A549 (cell line): ENCODE results near the gene ABLIM1. TPM values are rescaled to one million over a fixed set of nuclear protein-coding genes. Genes with fewer than 3 reads are reported as not detected.

Experiments used
- ATAC-seq, 2 experiments: fragments of 200-7000 bp in 1 of 2; fragments of >200 bp in 1 of 2; cut with Nextera tagmentation in 1 of 2; cut with Tn5 transposase in 1 of 2; 3 replicates each; pipeline versions ENCODE4 v1.8.0 to v1.9.1; 2018 to 2020; ENCODE audit warnings: mild to moderate bottlenecking in 1 of 2, moderate library complexity in 1 of 2
- CTCF ChIA-PET: fragments of 300-600 bp; sonication (Branson Sonifier 250); formaldehyde crosslinking; extraction: SDS; loops from one replicate; lab custom pipeline; 2021; ENCODE audit warnings: antibody characterized with exemption, inconsistent platforms; lab: Yijun Ruan, JAX
- POLR2A ChIA-PET: fragments of 350-600 bp; formaldehyde crosslinking; extraction: SDS; loops from one replicate; lab custom pipeline; 2021; ENCODE audit warnings: antibody characterized with exemption, inconsistent platforms; lab: Yijun Ruan, JAX
- DNase-seq, 2 experiments: peaks; one replicate each; pipeline versions ENCODE4 v3.0.0 to v3.0.0-alpha.2; 2011 to 2016; ENCODE audit warnings: low read depth in 1 of 2, low spot score in 1 of 2
- FAIRE-seq: peaks from 2 replicates; lab custom pipeline; 2011; peaks lifted over from hg19 to GRCh38; lab: Jason Lieb, UNC
- H3K27ac ChIP-seq, 2 experiments: fragments of >200 bp; sonication (Bioruptor Twin); formaldehyde crosslinking; 3 replicates each; pipeline ENCODE4 v1.5.1; 2016 to 2017
- H3K4me1 ChIP-seq: fragments of >200 bp; sonication (Bioruptor Twin); formaldehyde crosslinking; 3 replicates; pipeline ENCODE4 v1.6.1; 2016
- H3K4me2 ChIP-seq: fragments of >200 bp; sonication (Bioruptor Twin); formaldehyde crosslinking; 3 replicates; pipeline ENCODE4 v1.6.1; 2016
- H3K4me3 ChIP-seq: fragments of >200 bp; sonication (Bioruptor Twin); formaldehyde crosslinking; 3 replicates; pipeline ENCODE4 v1.5.1; 2016
- H3K9me3 ChIP-seq: fragments of >200 bp; sonication (Bioruptor Twin); formaldehyde crosslinking; 3 replicates; pipeline ENCODE4 v1.6.1; 2016
- CBX2 ChIP-seq: fragments of 200-600 bp; sonication (generic); IDR thresholded peaks from 2 replicates; pipeline ENCODE4 v1.6.1; 2016; ENCODE audit warnings: low read depth, mild to moderate bottlenecking, borderline replicate concordance
- CEBPB ChIP-seq, 2 experiments: fragments of >200 bp in 1 of 2; sonication (Bioruptor Twin) in 1 of 2; formaldehyde crosslinking in 1 of 2; IDR thresholded peaks; 2 replicates each; pipeline ENCODE4 v1.6.1; 2012 to 2016
- EHMT2 ChIP-seq: fragments of 200-600 bp; sonication (generic); IDR thresholded peaks from 2 replicates; pipeline ENCODE4 v1.6.1; 2016; ENCODE audit warnings: antibody characterized with exemption, low read depth, mild to moderate bottlenecking, moderate library complexity
- FOXS1 ChIP-seq: fragments of 250-450 bp; sonication (Bioruptor Pico); IDR thresholded peaks from 2 replicates; pipeline ENCODE4 v1.5.0; 2020; ENCODE audit warnings: mild to moderate bottlenecking, moderate library complexity
- HES2 ChIP-seq: fragments of >200 bp; sonication (Bioruptor Twin); formaldehyde crosslinking; IDR thresholded peaks from 2 replicates; pipeline ENCODE4 v1.6.1; 2016
- HOXA7 ChIP-seq: fragments of 250-450 bp; sonication (Bioruptor Pico); IDR thresholded peaks from 2 replicates; pipeline ENCODE4 v1.5.0; 2020; ENCODE audit warnings: mild to moderate bottlenecking, moderate library complexity
- JUN ChIP-seq, 2 experiments: fragments of >200 bp; sonication (Bioruptor Twin); formaldehyde crosslinking; IDR thresholded peaks; 2 replicates in 1 of 2; 3 replicates in 1 of 2; pipeline ENCODE4 v1.6.1; 2016 to 2017
- KDM5A ChIP-seq: fragments of 200-600 bp; sonication (generic); IDR thresholded peaks from 2 replicates; pipeline ENCODE4 v1.6.1; 2016; ENCODE audit warnings: antibody characterized with exemption, mild to moderate bottlenecking
- MYC ChIP-seq: IDR thresholded peaks from 2 replicates; pipeline ENCODE4 v1.6.1; 2012; ENCODE audit warnings: mild to moderate bottlenecking, inconsistent platforms, low read length, improper control_type of control experiment, borderline replicate concordance
- NPAS2 ChIP-seq: fragments of 250-450 bp; sonication (Bioruptor Pico); IDR thresholded peaks from 2 replicates; pipeline ENCODE4 v1.8.0; 2022; ENCODE audit warnings: mild to moderate bottlenecking, moderate library complexity, borderline replicate concordance
- NR3C1 ChIP-seq: fragments of >200 bp; sonication (Bioruptor Twin); formaldehyde crosslinking; IDR thresholded peaks from 3 replicates; pipeline ENCODE4 v1.6.1; 2017
- PHF8 ChIP-seq: fragments of 200-600 bp; sonication (generic); IDR thresholded peaks from 2 replicates; pipeline ENCODE4 v1.6.1; 2016; ENCODE audit warnings: low read depth, mild to moderate bottlenecking, antibody characterized with exemption, moderate library complexity, borderline replicate concordance
- POLR2AphosphoS2 ChIP-seq: conservative IDR thresholded peaks from 2 replicates; pipeline ENCODE4 v1.6.1; 2012; ENCODE audit warnings: low read length, improper control_type of control experiment, inconsistent platforms
- RCOR1 ChIP-seq: fragments of 150-350 bp; IDR thresholded peaks from 2 replicates; pipeline ENCODE4 v1.6.1; 2014; ENCODE audit warnings: antibody characterized with exemption, low read length, low read depth
- REST ChIP-seq: fragments of 200-600 bp; sonication (generic); IDR thresholded peaks from 2 replicates; pipeline ENCODE4 v1.6.1; 2016; ENCODE audit warnings: antibody characterized with exemption, mild to moderate bottlenecking, moderate library complexity
- TP53 ChIP-seq: fragments of 250-450 bp; sonication (Bioruptor Pico); IDR thresholded peaks from 2 replicates; pipeline ENCODE4 v1.5.0; 2021; ENCODE audit warnings: mild to moderate bottlenecking, moderate library complexity
- USF2 ChIP-seq: fragments of 450-650 bp; IDR thresholded peaks from 2 replicates; pipeline ENCODE4 v1.6.1; 2014; ENCODE audit warnings: antibody characterized with exemption
- ZC3H11A ChIP-seq: fragments of 450-650 bp; IDR thresholded peaks from 2 replicates; pipeline ENCODE4 v1.6.1; 2014; ENCODE audit warnings: antibody characterized with exemption, mild to moderate bottlenecking
- ZNF302 ChIP-seq: fragments of 250-450 bp; sonication (Bioruptor Pico); IDR thresholded peaks from 2 replicates; pipeline ENCODE4 v1.9.0; 2021; ENCODE audit warnings: inconsistent platforms, mild to moderate bottlenecking, moderate library complexity
- ZSCAN20 ChIP-seq: fragments of 250-450 bp; sonication (Bioruptor Pico); IDR thresholded peaks from 2 replicates; pipeline ENCODE4 v1.8.0; 2022; ENCODE audit warnings: mild to moderate bottlenecking, moderate library complexity
- WGBS: methylation state at CpG from one replicate; pipeline ENCODE4 v1.1.6; 2017; ENCODE audit errors: missing lambda C conversion rate; 5-methylcytosine and 5-hydroxymethylcytosine counted together
- polyA plus RNA-seq, 4 experiments: library from polyadenylated mRNA; depleted of rRNA in 3 of 4; stranded (reverse); fragments of >200 nt; fragmentation: RNase III in 1 of 4; extraction: RNeasy Plus Mini Kit Qiagen cat#74134 plus additional on column Dnase treatment in 1 of 4; gene quantifications; 2 replicates in 3 of 4; 3 replicates in 1 of 4; pipeline ENCODE4 v1.2.3, GENCODE V29; 2011 to 2017

ABLIM1 gene
- polyA plus RNA-seq, 2 of the 4 experiments (the other 2 are of a cell fraction), result 21.4 to 70.2 TPM

- TF ChIP-seq POLR2AphosphoS2, result no peak
- no peak for TF ChIP-seq HOXA7 (CRISPR knock-in tag)
- TF ChIP-seq RCOR1, result no peak
- TF ChIP-seq ZSCAN20, result no peak
- TF ChIP-seq ZNF302, result no peak
- no peak for TF ChIP-seq HES2
- TF ChIP-seq TP53, result no peak
- TF ChIP-seq CBX2, result no peak
- no peak for TF ChIP-seq FOXS1
- no peak for TF ChIP-seq EHMT2
- no peak for TF ChIP-seq JUN (IDR thresholded peaks at IDR 0.05)
- TF ChIP-seq ZC3H11A, result no peak
- no peak for TF ChIP-seq REST
- TF ChIP-seq NR3C1, result no peak
- no peak for TF ChIP-seq MYC
- TF ChIP-seq NPAS2 (CRISPR knock-in tag), result no peak
- no peak for TF ChIP-seq KDM5A
- no peak for TF ChIP-seq PHF8
- TF ChIP-seq USF2, result no peak
- TF ChIP-seq, all 56 proteins: peak for 0
- ATAC-seq (no peak), FAIRE-seq (no peak), DNase-seq (no peak)
- POLR2A ChIA-PET, result no interaction called here
- 75% methylated on average over 1 of the region's 1 CpG for WGBS
- Histone ChIP-seq H3K4me1 (peaks cover 37% of the 10 kb centered on the region), H3K9me3 (no peaks in the 10 kb centered on the region), H3K27ac (no peak overlapping the region), H3K4me3 (no peak overlapping the region), H3K4me2 (no peak overlapping the region)
- CTCF ChIA-PET, result interaction anchor here (0.5 to 4.4 kb wide), 3 partner anchors 30 to 102 kb away, joined by 3 to 76 read pairs (median 5); no protein-coding TSS in a partner anchor
These were observed 251.6 kb downstream of the ABLIM1 start for GRCh38 chr10:114406455-114406854.

GRCh38 chr10:114405011-114405350 lies 253.1 kb downstream of the ABLIM1 start:
- POLR2A ChIA-PET, result interaction anchor here (1.0 to 2.5 kb wide), 5 partner anchors 10 to 98 kb away, joined by 3 to 10 read pairs (median 4); no protein-coding TSS in a partner anchor

More at GRCh38 chr10:114405011-114405350, 253.1 kb downstream of the ABLIM1 start:
- TF ChIP-seq CEBPB (IDR thresholded peaks at IDR 0.05), result no peak
- H3K9me3 ChIP-seq, result no peaks in the 10 kb centered on the region
- H3K4me3 ChIP-seq, result peak overlapping the region; percentile 83
- FAIRE-seq (no peak), ATAC-seq (peak; percentile 57 to 63), DNase-seq (peak; percentile 34 to 54)
- H3K27ac ChIP-seq, result peak overlapping the region; percentile 74 to 97
- H3K4me2 ChIP-seq, result peak overlapping the region; percentile 96
- WGBS, result 6% methylated on average over 16 of the region's 16 CpGs
- H3K4me1 ChIP-seq, result peaks cover 51% of the 10 kb centered on the region
- CTCF ChIA-PET, result interaction anchor here (1.1 to 4.4 kb wide), 11 partner anchors 9 to 101 kb away, joined by 3 to 76 read pairs (median 4); no protein-coding TSS in a partner anchor
